Pancreas (tissue), 10 donors: ENCODE data around the gene ALK. TPM values are rescaled to one million over a fixed set of nuclear protein-coding genes. Genes with fewer than 3 reads are reported as not detected.

Experiments used
- ATAC-seq, 4 donors: fragments of 200-7000 bp; cut with Tn5 transposase; one replicate each; pipeline versions ENCODE4 v1.8.0 to v1.9.1; 2020; ENCODE audit warnings: mild to moderate bottlenecking in 4 of 4, moderate library complexity in 4 of 4
- DNase-seq, 6 donors: peaks; one replicate each; pipeline ENCODE4 v3.0.0-alpha.2; 2020
- FAIRE-seq: peaks from 2 replicates; lab custom pipeline; 2012; peaks lifted over from hg19 to GRCh38; lab: Jason Lieb, UNC
- H3K27ac ChIP-seq, 4 donors: fragments of 200-600 bp; sonication (generic); 1 replicate in 3 of 4; 2 replicates in 1 of 4; pipeline versions ENCODE4 v1.5.0 to v1.8.0; 2020
- H3K27me3 ChIP-seq, 4 donors: fragments of 200-600 bp; one replicate each; pipeline ENCODE4 v1.8.0; 2021
- H3K36me3 ChIP-seq, 3 donors: fragments of 200-600 bp; sonication (generic) in 1 of 3; one replicate each; pipeline versions ENCODE4 v1.5.0 to v1.8.0; 2020 to 2021
- H3K4me1 ChIP-seq, 3 donors: fragments of 200-600 bp; one replicate each; pipeline ENCODE4 v1.8.0; 2021
- H3K4me3 ChIP-seq, 4 donors: fragments of 200-600 bp; sonication (generic) in 2 of 4; one replicate each; pipeline versions ENCODE4 v1.5.0 to v1.8.0; 2020 to 2021
- H3K9me3 ChIP-seq, 4 donors: fragments of 200-600 bp; one replicate each; pipeline ENCODE4 v1.8.0; 2021
- CTCF ChIP-seq, 4 donors: fragments of 200-600 bp; sonication (generic) in 3 of 4; IDR thresholded peaks; one replicate each; pipeline versions ENCODE4 v1.5.0 to v1.8.0; 2021; ENCODE audit warnings: antibody characterized with exemption in 4 of 4
- WGBS, 2 donors: extraction: QIAGEN DNeasy Blood & Tissue Kit; methylation state at CpG; one replicate each; pipeline ENCODE4 v1.1.7; 2013; 5-methylcytosine and 5-hydroxymethylcytosine counted together
- intact Hi-C, 3 donors: fragments of 100-400 bp; cut with DNase I; formaldehyde crosslinking; loops; one replicate each; pipeline versions ENCODE4 v1.11.1 to v1.14.2; 2022
- polyA plus RNA-seq, 2 donors: library from polyadenylated mRNA; stranded (reverse); fragments of 200-250 nt; gene quantifications; one replicate each; pipeline ENCODE4 v1.2.3, GENCODE V29; 2013
- total RNA-seq, 6 donors: library from RNA; stranded (reverse); fragmentation: NEBNext Ultra II Directional in 4 of 6; extraction: Animal tissue kit (Norgen Biotek cat#: 25700) in 4 of 6; gene quantifications; one replicate each; pipeline versions ENCODE4 v1.2.1 to v1.2.4, GENCODE V29; 2021 to 2023
- donor health status: healthy with polysubstance abuse.
- donor health status: DM: no; HTN: no; CAD: no; lungs with moderate emphysema.
- donor health status: DM: no; HTN: no; CAD: no.
- donor health status: control.
- donor health status: control.
- donor health status: Bipolar disorder and iron deficiency.
- donor health status: DM: yes; HTN: yes; CAD: no.
- donor health status: DM: no; HTN: no; CAD: no.
- donor health status: DM: no; HTN: no; CAD: no.
- donor health status: DM: yes; HTN: yes; CAD: no.

The ALK gene
- total and polyA plus RNA-seq, 8 donors: 0.05 to 0.17 (median 0.09) TPM; not detected in 2

GRCh38 chr2:29162204-29162928, 759.0 kb downstream of the ALK start:
- Histone ChIP-seq H3K4me3 (no peak overlapping the region), H3K36me3 (peaks cover 0 to 5% (median 0%) of the 10 kb centered on the region in 3 donors), H3K9me3 (no peaks in the 10 kb centered on the region), H3K27me3 (no peaks in the 10 kb centered on the region), H3K27ac (no peak overlapping the region), H3K4me1 (peaks cover 0 to 2% (median 0%) of the 10 kb centered on the region in 3 donors)
- TF ChIP-seq CTCF (IDR thresholded peaks at IDR 0.05): no peak
- DNase-seq: no peak
- no peak for ATAC-seq
- 88 to 92% methylated on average over 1 of the region's 1 CpG for WGBS, 2 donors
- intact Hi-C loops: no loop called here
- FAIRE-seq: no peak

DNA sequence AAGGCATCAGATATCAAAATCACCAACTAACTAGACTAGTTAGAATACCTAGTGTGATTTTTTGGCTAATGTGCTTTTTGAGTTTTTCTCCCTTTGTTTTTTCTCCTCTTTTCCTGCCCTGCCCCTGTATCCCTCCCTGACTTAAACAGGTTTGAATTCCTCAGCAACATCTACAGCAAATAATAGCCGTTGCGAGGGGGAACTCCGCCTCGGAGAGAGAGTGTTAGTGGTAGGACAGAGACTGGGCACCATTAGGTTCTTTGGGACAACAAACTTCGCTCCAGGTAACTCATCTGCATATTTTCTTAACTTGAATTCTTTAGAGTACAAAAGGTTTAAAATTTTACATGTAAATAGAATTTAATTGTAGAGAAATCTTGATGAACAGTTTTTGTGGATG, 761.2 kb downstream of the ALK start:
- H3K36me3 ChIP-seq: peaks cover 0 to 5% (median 0%) of the 10 kb centered on the region in 3 donors
- no peaks in the 10 kb centered on the region for H3K27me3 ChIP-seq
- no peaks in the 10 kb centered on the region for H3K4me1 ChIP-seq
- H3K27ac ChIP-seq: no peak overlapping the region
- H3K9me3 ChIP-seq: no peaks in the 10 kb centered on the region
- ATAC-seq: no peak
- TF ChIP-seq CTCF (IDR thresholded peaks at IDR 0.05): no peak
- DNase-seq: no peak
- WGBS, 2 donors: 75 to 92% methylated on average over 5 of the region's 5 CpGs
- no peak overlapping the region for H3K4me3 ChIP-seq
- no peak for FAIRE-seq
- intact Hi-C loops: no loop called here

- Histone ChIP-seq H3K27me3 (no peaks in the 10 kb centered on the region), H3K36me3 (peaks cover 0 to 5% (median 0%) of the 10 kb centered on the region in 3 donors), H3K4me3 (no peak overlapping the region), H3K4me1 (no peaks in the 10 kb centered on the region), H3K27ac (no peak overlapping the region), H3K9me3 (no peaks in the 10 kb centered on the region)
- DNase-seq (no peak), ATAC-seq (no peak), FAIRE-seq (no peak)
- no peak for TF ChIP-seq CTCF (IDR thresholded peaks at IDR 0.05)
- WGBS, 2 donors: 49 to 100% methylated on average over 1 of the region's 1 CpG
- intact Hi-C loops: no loop called here
Observed at GRCh38 chr2:29159125-29159524, 762.3 kb downstream of the ALK start.

GRCh38 chr2:29157131-29157530, 764.3 kb downstream of the ALK start:
- no peak for TF ChIP-seq CTCF (IDR thresholded peaks at IDR 0.05)
- Histone ChIP-seq H3K36me3 (peaks cover 0 to 5% (median 0%) of the 10 kb centered on the region in 3 donors), H3K9me3 (no peaks in the 10 kb centered on the region), H3K27ac (no peak overlapping the region), H3K27me3 (no peaks in the 10 kb centered on the region), H3K4me1 (no peaks in the 10 kb centered on the region), H3K4me3 (no peak overlapping the region)
- WGBS, 2 donors: 72 to 77% methylated on average over 4 of the region's 4 CpGs
- FAIRE-seq (no peak), DNase-seq (no peak), ATAC-seq (no peak)
- intact Hi-C loops: no loop called here

GRCh38 chr2:29155578-29155977, 765.8 kb downstream of the ALK start:
- no peak for TF ChIP-seq CTCF (IDR thresholded peaks at IDR 0.05)
- 69 to 88% methylated on average over 2 of the region's 2 CpGs for WGBS, 2 donors
- ATAC-seq (no peak), FAIRE-seq (no peak), DNase-seq (no peak)
- peaks cover 0 to 5% (median 0%) of the 10 kb centered on the region in 3 donors for H3K36me3 ChIP-seq
- no peaks in the 10 kb centered on the region for H3K9me3 ChIP-seq
- intact Hi-C loops: no loop called here
- H3K4me3 ChIP-seq: no peak overlapping the region
- no peak overlapping the region for H3K27ac ChIP-seq
- H3K4me1 ChIP-seq: no peaks in the 10 kb centered on the region
- H3K27me3 ChIP-seq: no peaks in the 10 kb centered on the region
